ENCODE measurements around the gene EFNA1. TPM values are rescaled to one million over a fixed set of nuclear protein-coding genes. Genes with fewer than 3 reads are reported as not detected.

Gene EFNA1
- total and polyA plus RNA-seq, 2 donors = 14.5 to 52.6 TPM

DNA sequence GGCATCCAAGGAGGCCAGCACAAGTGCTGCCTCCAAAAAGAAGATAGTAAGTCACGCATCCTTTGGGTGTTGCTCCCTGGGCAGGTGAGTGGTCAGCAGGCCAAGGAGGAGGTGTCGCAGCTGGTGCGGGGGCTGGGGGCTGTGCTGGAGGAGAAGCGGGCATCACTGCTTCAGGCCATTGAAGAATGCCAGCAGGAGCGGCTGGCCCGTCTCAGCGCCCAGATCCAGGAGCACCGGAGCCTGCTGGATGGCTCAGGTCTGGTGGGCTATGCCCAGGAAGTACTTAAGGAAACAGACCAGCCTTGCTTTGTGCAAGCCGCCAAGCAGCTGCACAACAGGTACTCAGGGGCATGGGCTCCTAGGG lies 50.2 kb downstream of the EFNA1 start:
- Histone ChIP-seq H3K4me3 (ENCODE audit: low read length in 2 of 2) (no peak overlapping the region), H3K9me3 (ENCODE audit: control insufficient read depth in 2 of 2, insufficient read depth in 1 of 2, low read length in 1 of 2) (peaks cover 0 to 6% of the 10 kb centered on the region in 2 donors), H3K27me3 (ENCODE audit: control insufficient read depth in 2 of 2, insufficient read depth in 1 of 2, low read length in 1 of 2) (peaks cover 0 to 7% of the 10 kb centered on the region in 2 donors), H3K36me3 (ENCODE audit: control insufficient read depth in 2 of 2, insufficient read depth in 2 of 2, low read length in 1 of 2) (peaks cover 26 to 32% of the 10 kb centered on the region in 2 donors), H3K27ac (ENCODE audit: low read depth in 1 of 2, low read length in 1 of 2) (no peak overlapping the region), H3K4me1 (ENCODE audit: control insufficient read depth in 2 of 2, insufficient read depth in 2 of 2, low read length in 2 of 2) (peaks cover 16 to 40% of the 10 kb centered on the region in 2 donors)
- no peak for DNase-seq (ENCODE audit: low read depth in 6 of 9, low spot score in 9 of 9)
- WGBS = over 99% methylated on average over 9 of the region's 9 CpGs

DNA sequence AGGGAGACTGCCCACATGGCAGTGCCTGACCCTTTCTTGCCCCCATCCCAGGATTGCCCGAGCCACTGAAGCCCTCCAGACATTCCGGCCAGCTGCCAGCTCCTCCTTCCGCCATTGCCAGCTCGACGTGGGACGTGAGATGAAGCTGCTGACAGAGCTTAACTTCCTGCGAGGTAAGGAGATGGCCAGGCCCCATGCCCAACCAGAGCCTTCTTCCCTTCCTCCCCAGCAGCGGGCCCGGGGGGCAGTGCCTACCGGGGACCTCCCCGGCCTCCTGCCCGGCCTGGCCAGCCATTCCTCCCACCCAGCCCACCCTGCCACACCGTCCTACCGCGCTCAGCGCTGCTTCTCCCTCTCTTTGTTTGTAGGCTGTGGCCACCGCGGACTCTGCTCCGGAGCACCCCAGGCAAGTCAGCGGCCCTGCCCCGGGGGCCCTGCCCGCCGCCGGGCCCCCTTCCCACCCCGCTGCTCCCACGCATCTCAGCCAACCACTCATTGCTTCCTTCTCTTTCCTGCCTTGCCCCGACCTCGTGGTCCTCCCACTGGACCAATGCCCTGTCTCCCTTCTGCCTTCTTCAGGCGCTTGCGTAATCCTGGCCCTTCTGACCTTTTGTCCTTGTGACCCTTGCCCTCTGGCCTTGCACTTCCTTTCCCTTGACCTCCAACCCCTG lies 50.9 kb downstream of the EFNA1 start:
- peaks cover 0 to 6% of the 10 kb centered on the region in 2 donors for H3K9me3 ChIP-seq (ENCODE audit: control insufficient read depth in 2 of 2, insufficient read depth in 1 of 2, low read length in 1 of 2)
- H3K27me3 ChIP-seq (ENCODE audit: control insufficient read depth in 2 of 2, insufficient read depth in 1 of 2, low read length in 1 of 2) = peaks cover 0 to 7% of the 10 kb centered on the region in 2 donors
- H3K4me1 ChIP-seq (ENCODE audit: control insufficient read depth in 2 of 2, insufficient read depth in 2 of 2, low read length in 2 of 2) = peaks cover 14 to 36% of the 10 kb centered on the region in 2 donors
- DNase-seq (ENCODE audit: low read depth in 6 of 9, low spot score in 9 of 9) = no peak
- no peak overlapping the region for H3K4me3 ChIP-seq (ENCODE audit: low read length in 2 of 2)
- WGBS = 96% methylated on average over 30 of the region's 30 CpGs
- no peak overlapping the region for H3K27ac ChIP-seq (ENCODE audit: low read depth in 1 of 2, low read length in 1 of 2)
- H3K36me3 ChIP-seq (ENCODE audit: control insufficient read depth in 2 of 2, insufficient read depth in 2 of 2, low read length in 1 of 2) = peaks cover 26 to 33% of the 10 kb centered on the region in 2 donors

DNA sequence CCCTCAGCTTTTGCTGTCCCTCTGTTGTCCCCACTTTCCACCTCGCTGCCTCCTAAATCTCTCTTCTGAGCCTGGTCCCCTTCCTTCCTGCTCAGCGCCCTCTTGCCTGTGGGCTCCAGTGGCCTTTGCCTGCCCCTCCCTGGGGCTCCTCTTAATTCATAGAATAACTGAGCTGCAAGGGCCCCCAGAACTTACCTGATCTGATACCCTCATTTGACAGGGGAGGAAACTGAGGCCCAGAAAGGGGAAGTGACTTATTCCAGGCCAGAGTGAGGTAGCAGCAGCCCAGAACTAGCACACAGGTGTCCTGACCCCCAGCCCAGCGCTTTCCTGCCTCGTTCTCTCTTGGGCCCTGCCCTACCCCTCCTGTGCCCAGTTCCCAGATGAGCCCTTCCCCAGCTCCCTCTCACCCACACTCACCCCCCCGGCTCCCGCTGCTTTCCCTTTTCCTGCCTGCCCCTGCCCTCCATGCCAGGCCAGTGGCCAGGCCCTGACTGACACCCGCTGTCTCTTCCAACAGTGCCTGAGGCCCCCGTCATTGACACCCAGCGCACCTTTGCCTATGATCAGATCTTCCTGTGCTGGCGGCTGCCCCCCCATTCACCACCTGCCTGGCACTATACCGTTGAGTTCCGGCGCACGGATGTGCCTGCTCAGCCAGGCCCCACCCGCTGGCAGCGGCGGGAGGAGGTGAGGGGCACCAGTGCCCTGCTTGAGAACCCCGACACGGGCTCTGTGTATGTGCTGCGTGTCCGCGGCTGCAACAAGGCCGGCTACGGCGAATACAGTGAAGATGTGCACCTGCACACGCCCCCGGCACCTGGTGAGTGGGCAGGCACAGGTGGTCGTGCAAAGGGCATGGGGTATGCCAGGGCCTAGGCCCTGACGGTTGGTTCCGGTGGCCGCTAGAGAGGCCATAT lies 51.7 kb downstream of the EFNA1 start:
- H3K4me1 ChIP-seq (ENCODE audit: control insufficient read depth in 2 of 2, insufficient read depth in 2 of 2, low read length in 2 of 2) = peaks cover 12 to 28% of the 10 kb centered on the region in 2 donors
- WGBS = 97% methylated on average over 31 of the region's 31 CpGs
- peaks cover 0 to 3% of the 10 kb centered on the region in 2 donors for H3K27me3 ChIP-seq (ENCODE audit: control insufficient read depth in 2 of 2, insufficient read depth in 1 of 2, low read length in 1 of 2)
- DNase-seq (ENCODE audit: low read depth in 6 of 9, low spot score in 9 of 9) = no peak
- peaks cover 0 to 6% of the 10 kb centered on the region in 2 donors for H3K9me3 ChIP-seq (ENCODE audit: control insufficient read depth in 2 of 2, insufficient read depth in 1 of 2, low read length in 1 of 2)
- no peak overlapping the region for H3K27ac ChIP-seq (ENCODE audit: low read depth in 1 of 2, low read length in 1 of 2)
- H3K36me3 ChIP-seq (ENCODE audit: control insufficient read depth in 2 of 2, insufficient read depth in 2 of 2, low read length in 1 of 2) = peaks cover 26 to 37% of the 10 kb centered on the region in 2 donors
- H3K4me3 ChIP-seq (ENCODE audit: low read length in 2 of 2) = no peak overlapping the region

DNA sequence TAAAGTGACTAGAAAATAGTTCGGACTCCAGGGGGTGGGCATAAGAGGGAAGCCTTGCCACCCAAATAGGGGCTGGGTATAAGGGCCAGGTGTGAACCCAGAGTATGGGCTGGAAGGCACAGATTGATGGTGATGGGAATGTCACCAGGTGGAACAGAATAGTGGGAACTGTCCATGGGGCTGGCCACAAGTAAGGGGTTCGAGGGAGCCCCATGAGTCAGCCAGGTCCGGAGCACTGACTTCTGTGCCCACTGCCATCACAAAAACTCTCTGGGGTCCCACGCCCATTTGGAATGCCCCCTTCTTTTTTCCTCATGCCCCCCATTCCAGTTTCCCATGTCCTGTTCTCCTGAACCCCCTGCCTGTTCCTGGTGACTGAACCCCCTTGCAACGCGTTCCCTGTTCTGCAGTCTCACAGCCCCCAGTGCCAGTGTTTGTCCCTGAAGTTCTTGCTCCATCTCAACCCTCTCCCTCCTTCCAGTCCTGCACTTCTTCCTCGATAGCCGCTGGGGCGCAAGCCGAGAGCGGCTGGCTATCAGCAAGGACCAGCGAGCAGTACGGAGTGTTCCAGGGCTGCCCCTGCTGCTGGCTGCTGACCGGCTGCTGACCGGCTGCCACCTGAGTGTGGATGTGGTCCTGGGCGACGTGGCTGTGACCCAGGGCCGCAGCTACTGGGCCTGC lies 53.8 kb downstream of the EFNA1 start:
- peaks cover 26 to 37% of the 10 kb centered on the region in 2 donors for H3K36me3 ChIP-seq (ENCODE audit: control insufficient read depth in 2 of 2, insufficient read depth in 2 of 2, low read length in 1 of 2)
- peaks cover 3 to 7% of the 10 kb centered on the region in 2 donors for H3K4me1 ChIP-seq (ENCODE audit: control insufficient read depth in 2 of 2, insufficient read depth in 2 of 2, low read length in 2 of 2)
- no peak for DNase-seq (ENCODE audit: low read depth in 6 of 9, low spot score in 9 of 9)
- H3K4me3 ChIP-seq (ENCODE audit: low read length in 2 of 2) = no peak overlapping the region
- no peaks in the 10 kb centered on the region for H3K27me3 ChIP-seq (ENCODE audit: control insufficient read depth in 2 of 2, insufficient read depth in 1 of 2, low read length in 1 of 2)
- H3K27ac ChIP-seq (ENCODE audit: low read depth in 1 of 2, low read length in 1 of 2) = no peak overlapping the region
- 98% methylated on average over 18 of the region's 18 CpGs for WGBS
- H3K9me3 ChIP-seq (ENCODE audit: control insufficient read depth in 2 of 2, insufficient read depth in 1 of 2, low read length in 1 of 2) = peaks cover 0 to 6% of the 10 kb centered on the region in 2 donors

DNA sequence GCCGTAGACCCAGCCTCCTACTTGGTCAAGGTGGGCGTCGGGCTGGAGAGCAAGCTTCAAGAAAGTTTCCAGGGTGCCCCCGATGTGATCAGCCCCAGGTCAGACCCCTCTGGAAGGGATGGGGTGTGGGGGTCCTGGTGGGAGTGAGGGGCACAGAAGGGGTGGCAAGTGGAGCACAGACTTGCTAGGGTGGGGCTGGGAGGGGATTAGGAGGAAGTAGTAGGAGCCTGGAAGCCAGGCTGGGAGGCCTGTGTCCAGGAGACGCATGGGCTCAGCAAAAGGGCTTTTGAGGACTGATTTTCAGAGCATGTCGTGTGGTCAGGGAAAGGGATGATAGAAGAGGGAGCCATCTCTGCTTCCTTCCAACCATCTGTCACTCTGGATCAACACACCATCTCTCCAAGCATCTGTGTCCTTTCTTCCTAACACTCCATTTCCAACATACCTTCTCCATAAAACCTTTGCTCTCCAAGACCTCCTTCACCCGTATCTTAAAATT lies 54.4 kb downstream of the EFNA1 start:
- over 99% methylated on average over 7 of the region's 7 CpGs for WGBS
- Histone ChIP-seq H3K4me1 (ENCODE audit: control insufficient read depth in 2 of 2, insufficient read depth in 2 of 2, low read length in 2 of 2) (peaks cover 0 to under 1% of the 10 kb centered on the region in 2 donors), H3K27ac (ENCODE audit: low read depth in 1 of 2, low read length in 1 of 2) (no peak overlapping the region), H3K4me3 (ENCODE audit: low read length in 2 of 2) (no peak overlapping the region), H3K36me3 (ENCODE audit: control insufficient read depth in 2 of 2, insufficient read depth in 2 of 2, low read length in 1 of 2) (peaks cover 22 to 33% of the 10 kb centered on the region in 2 donors), H3K9me3 (ENCODE audit: control insufficient read depth in 2 of 2, insufficient read depth in 1 of 2, low read length in 1 of 2) (peaks cover 0 to 4% of the 10 kb centered on the region in 2 donors), H3K27me3 (ENCODE audit: control insufficient read depth in 2 of 2, insufficient read depth in 1 of 2, low read length in 1 of 2) (no peaks in the 10 kb centered on the region)
- DNase-seq (ENCODE audit: low read depth in 6 of 9, low spot score in 9 of 9) = no peak

DNA sequence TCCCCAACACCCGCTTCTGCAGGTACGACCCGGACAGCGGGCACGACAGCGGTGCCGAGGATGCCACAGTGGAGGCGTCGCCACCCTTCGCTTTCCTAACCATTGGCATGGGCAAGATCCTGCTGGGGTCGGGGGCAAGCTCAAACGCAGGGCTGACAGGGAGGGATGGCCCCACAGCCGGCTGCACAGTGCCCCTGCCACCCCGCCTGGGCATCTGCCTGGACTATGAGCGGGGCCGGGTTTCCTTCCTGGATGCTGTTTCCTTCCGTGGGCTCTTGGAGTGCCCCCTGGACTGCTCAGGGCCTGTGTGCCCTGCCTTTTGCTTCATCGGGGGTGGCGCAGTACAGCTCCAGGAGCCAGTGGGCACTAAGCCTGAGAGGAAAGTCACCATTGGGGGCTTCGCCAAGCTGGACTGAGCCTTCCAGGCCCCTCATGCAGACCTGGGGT lies 56.1 kb downstream of the EFNA1 start:
- Histone ChIP-seq H3K27ac (ENCODE audit: low read depth in 1 of 2, low read length in 1 of 2) (no peak overlapping the region), H3K27me3 (ENCODE audit: control insufficient read depth in 2 of 2, insufficient read depth in 1 of 2, low read length in 1 of 2) (no peaks in the 10 kb centered on the region), H3K4me1 (ENCODE audit: control insufficient read depth in 2 of 2, insufficient read depth in 2 of 2, low read length in 2 of 2) (no peaks in the 10 kb centered on the region), H3K9me3 (ENCODE audit: control insufficient read depth in 2 of 2, insufficient read depth in 1 of 2, low read length in 1 of 2) (no peaks in the 10 kb centered on the region), H3K4me3 (ENCODE audit: low read length in 2 of 2) (no peak overlapping the region), H3K36me3 (ENCODE audit: control insufficient read depth in 2 of 2, insufficient read depth in 2 of 2, low read length in 1 of 2) (peaks cover 11 to 17% of the 10 kb centered on the region in 2 donors)
- 97% methylated on average over 20 of the region's 20 CpGs for WGBS
- DNase-seq (ENCODE audit: low read depth in 6 of 9, low spot score in 9 of 9) = no peak

DNA sequence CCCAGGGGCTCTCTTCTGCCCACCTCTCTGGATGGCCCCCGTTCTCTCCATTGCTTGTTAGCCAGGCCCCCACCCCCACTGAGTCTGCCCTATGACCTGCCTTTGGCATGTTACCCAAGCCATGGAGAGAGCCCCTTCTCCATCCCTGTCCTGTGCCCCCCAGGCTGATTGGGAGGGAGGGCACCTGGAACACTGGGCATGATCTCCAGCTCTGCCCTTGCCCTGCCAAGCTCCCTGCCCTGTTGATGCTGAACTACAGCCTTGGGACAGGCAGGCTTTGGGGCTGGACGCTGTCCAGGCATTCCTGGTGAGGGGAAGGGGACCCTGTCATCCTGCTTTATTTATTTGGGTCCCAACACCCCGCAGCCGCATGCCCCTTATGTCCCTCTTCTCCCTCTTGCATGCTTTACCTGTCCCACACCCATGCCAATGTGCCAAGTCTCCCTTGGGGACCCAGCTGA lies 56.7 kb downstream of the EFNA1 start:
- H3K9me3 ChIP-seq (ENCODE audit: control insufficient read depth in 2 of 2, insufficient read depth in 1 of 2, low read length in 1 of 2) = no peaks in the 10 kb centered on the region
- H3K27me3 ChIP-seq (ENCODE audit: control insufficient read depth in 2 of 2, insufficient read depth in 1 of 2, low read length in 1 of 2) = no peaks in the 10 kb centered on the region
- no peak overlapping the region for H3K4me3 ChIP-seq (ENCODE audit: low read length in 2 of 2)
- peaks cover 6 to 11% of the 10 kb centered on the region in 2 donors for H3K36me3 ChIP-seq (ENCODE audit: control insufficient read depth in 2 of 2, insufficient read depth in 2 of 2, low read length in 1 of 2)
- DNase-seq (ENCODE audit: low read depth in 6 of 9, low spot score in 9 of 9) = no peak
- 96% methylated on average over 4 of the region's 4 CpGs for WGBS
- no peaks in the 10 kb centered on the region for H3K4me1 ChIP-seq (ENCODE audit: control insufficient read depth in 2 of 2, insufficient read depth in 2 of 2, low read length in 2 of 2)
- no peak overlapping the region for H3K27ac ChIP-seq (ENCODE audit: low read depth in 1 of 2, low read length in 1 of 2)
